ENCODE results near the gene MAML3. TPM values are rescaled to one million over a fixed set of nuclear protein-coding genes. Genes with fewer than 3 reads are reported as not detected.

MAML3 gene
- total and polyA plus RNA-seq, 2 of the 13 experiments (the other 11 are each of a cell fraction or from before 2014, with no cell fraction given) = 0.05 to 0.13 TPM

- WGBS (ENCODE audit: low lambda C conversion rate) = 74% methylated on average over 3 of the region's 3 CpGs
- ATAC-seq (no peak), FAIRE-seq (no peak), DNase-seq (ENCODE audit: low spot score) (no peak)
- H3K4me2 ChIP-seq (ENCODE audit: low read depth, low read length) = no peak overlapping the region
- H3K4me1 ChIP-seq (ENCODE audit: insufficient read depth, low read length) = 0 out of 2 replicates have a peak, but pooled peaks cover 4% of the 10 kb centered on the region
- no peaks in the 10 kb centered on the region; a peak in 1 of 5 replicates for H3K27me3 ChIP-seq (ENCODE audit: control insufficient read depth in 1 of 2, insufficient read depth in 2 of 2, low read length in 2 of 2)
- H3K27ac ChIP-seq (ENCODE audit: extremely low read length, insufficient read depth, low read length) = no peak overlapping the region
- no peaks in the 10 kb centered on the region for H4K20me1 ChIP-seq (ENCODE audit: insufficient read depth, low read length)
- no peak overlapping the region for H3K4me3 ChIP-seq (replicated peaks in 1 of 3; ENCODE audit: insufficient read depth in 1 of 3, low read depth in 2 of 3, low read length in 3 of 3)
- ChIA-PET POLR2A (no interaction called here), CTCF (ENCODE audit: low intra/inter-chr PET ratio, low total read pairs) (no interaction called here)
- no peak overlapping the region for H3K9ac ChIP-seq (ENCODE audit: insufficient read depth, low read depth, low read length)
- no peak overlapping the region for H2AFZ ChIP-seq (ENCODE audit: low read length)
- in situ Hi-C loops (cut with HindIII; ENCODE audit: extremely low pct_ligation_motif_present, low pct_unique_long_range_greater_than_20kb) (no loop called here), intact Hi-C loops (cut with micrococcal nuclease; ENCODE audit: unreplicated experiment) (no loop called here)
- H3K9me3 ChIP-seq (ENCODE audit: low read length) = no peaks in the 10 kb centered on the region
- no TSS peak for BruUV-seq (replicated peaks)
- no peaks in the 10 kb centered on the region for H3K36me3 ChIP-seq (replicated peaks in 1 of 2; ENCODE audit: control insufficient read depth in 1 of 2, insufficient read depth in 2 of 2, low read length in 2 of 2)
- no peaks in the 10 kb centered on the region for H3K79me2 ChIP-seq (ENCODE audit: insufficient read depth, low read length)
- TF ChIP-seq MED1 (CRISPR knock-in tag; IDR thresholded peaks at IDR 0.05) (no peak), ELK4 (CRISPR knock-in tag; IDR thresholded peaks at IDR 0.05; ENCODE audit: borderline replicate concordance) (no peak), ZNF101 (CRISPR knock-in tag; IDR thresholded peaks at IDR 0.05; ENCODE audit: borderline replicate concordance, low read depth) (no peak), TRIM24 (CRISPR knock-in tag; IDR thresholded peaks at IDR 0.05) (no peak), FOXM1 (CRISPR knock-in tag; IDR thresholded peaks at IDR 0.05) (no peak), GPBP1L1 (CRISPR knock-in tag; IDR thresholded peaks at IDR 0.05) (no peak), SATB2 (CRISPR knock-in tag; IDR thresholded peaks at IDR 0.05) (no peak), ZFAT (CRISPR knock-in tag; conservative IDR thresholded peaks at IDR 0.05) (no peak), ZNF883 (CRISPR knock-in tag; IDR thresholded peaks at IDR 0.05; ENCODE audit: not compliant biosample characterization) (no peak), HNF1B (CRISPR knock-in tag; IDR thresholded peaks at IDR 0.05) (no peak)
Measured at GRCh38 chr4:140140566-140140965, 13.4 kb downstream of the MAML3 start.

Data from HepG2 (cell line).